K562 (cell line): ENCODE data around the gene DBF4B. TPM values are rescaled to one million over a fixed set of nuclear protein-coding genes. Genes with fewer than 3 reads are reported as not detected.

ENCODE experiments used
- BRD4 ChIP-seq: fragments of 200-600 bp; sonication (generic); IDR thresholded peaks from 2 replicates; pipeline ENCODE4 v1.6.1; 2017; ENCODE audit warnings: inconsistent platforms
- LEF1 ChIP-seq: fragments of 450-650 bp; IDR thresholded peaks from 2 replicates; pipeline ENCODE4 v1.6.1; 2016; ENCODE audit warnings: mild to moderate bottlenecking
- MCM2 ChIP-seq: fragments of 450-650 bp; IDR thresholded peaks from 2 replicates; pipeline ENCODE4 v1.6.1; 2017; ENCODE audit warnings: low read depth, mild to moderate bottlenecking
- MEF2A ChIP-seq: IDR thresholded peaks from 2 replicates; pipeline ENCODE4 v1.6.1; 2011; ENCODE audit warnings: low read depth, mild to moderate bottlenecking, low read length, moderate library complexity; ENCODE audit not compliant: control insufficient read depth
- MYNN ChIP-seq, 2 experiments: sonication (generic); formaldehyde crosslinking in 1 of 2; IDR thresholded peaks; 2 replicates each; pipeline versions ENCODE4 v1.5.0 to v1.6.1; 2016 to 2020; ENCODE audit warnings: antibody characterized with exemption in 1 of 2, missing genetic modification reagents in 1 of 2
- RBM22 ChIP-seq: fragments of 200-400 bp; formaldehyde crosslinking; IDR thresholded peaks from 2 replicates; pipeline ENCODE4 v1.6.1; 2018; ENCODE audit warnings: low read length, low read depth; ENCODE audit not compliant: poor library complexity, severe bottlenecking
- SRSF3 ChIP-seq: fragments of 200-400 bp; formaldehyde crosslinking; IDR thresholded peaks from 2 replicates; pipeline ENCODE4 v1.6.1; 2016; ENCODE audit warnings: mild to moderate bottlenecking, low read length, moderate library complexity; ENCODE audit not compliant: insufficient read depth
- XRCC3 ChIP-seq: fragments of 450-650 bp; IDR thresholded peaks from 2 replicates; pipeline ENCODE4 v1.6.1; 2017; ENCODE audit warnings: mild to moderate bottlenecking, moderate library complexity
- ZNF184 ChIP-seq: sonication (generic); formaldehyde crosslinking; IDR thresholded peaks from 2 replicates; pipeline ENCODE4 v1.5.0; 2020; ENCODE audit warnings: missing genetic modification reagents
- ZNF212 ChIP-seq: fragments of 450-650 bp; formaldehyde crosslinking; IDR thresholded peaks from 2 replicates; pipeline ENCODE4 v1.4.0; 2020; ENCODE audit warnings: mild to moderate bottlenecking
- ZNF311 ChIP-seq: fragments of 250-450 bp; sonication (Bioruptor Pico); IDR thresholded peaks from 2 replicates; pipeline ENCODE4 v1.4.0; 2020; ENCODE audit warnings: mild to moderate bottlenecking, moderate library complexity
- ZNF324 ChIP-seq: fragments of 250-450 bp; sonication (Bioruptor Pico); IDR thresholded peaks from 2 replicates; pipeline ENCODE4 v1.4.0; 2020; ENCODE audit warnings: mild to moderate bottlenecking
- ZNF347 ChIP-seq: fragments of 450-650 bp; formaldehyde crosslinking; IDR thresholded peaks from 2 replicates; pipeline ENCODE4 v1.4.0; 2020; ENCODE audit warnings: low read depth, mild to moderate bottlenecking, moderate library complexity
- ZNF436 ChIP-seq: fragments of 250-450, 450-650 bp; sonication (Bioruptor Pico); formaldehyde crosslinking; IDR thresholded peaks from 2 replicates; pipeline ENCODE4 v1.7.0; 2020; ENCODE audit warnings: mild to moderate bottlenecking
- polyA plus RNA-seq, 8 experiments: library from polyadenylated mRNA; depleted of rRNA in 4 of 8; stranded (reverse) in 5 of 8; unstranded in 3 of 8; fragments of >200 nt; fragmentation: Nextera tagmentation in 2 of 8; fragmentation: Illumina TruSeq in 1 of 8; extraction: Ambion mirVana in 2 of 8; extraction: Trizol in 1 of 8; gene quantifications; 2 replicates each; pipeline versions ENCODE4 v1.2.1 to v1.2.3, GENCODE V29; 2011 to 2014; ENCODE audit warnings: inconsistent platforms in 1 of 8, missing spikeins in 1 of 8
- total RNA-seq, 7 experiments: library from RNA; depleted of rRNA in 6 of 7; stranded (reverse); fragments of >200 nt in 6 of 7; fragmentation: Illumina TruSeq in 2 of 7; extraction: Trizol in 2 of 7; gene quantifications; 2 replicates each; pipeline versions ENCODE4 v1.2.1 to v1.2.3, GENCODE V29; 2011 to 2021; ENCODE audit warnings: low replicate concordance in 1 of 7
- TF ChIP-seq, protein P1 (sequence below): fragments of 250-450 bp; sonication (Bioruptor Pico); IDR thresholded peaks from 2 replicates; pipeline ENCODE4 v1.4.0; 2020; ENCODE audit warnings: mild to moderate bottlenecking
- TF ChIP-seq, protein P2 (sequence below): fragments of 450-650 bp; IDR thresholded peaks from 2 replicates; pipeline ENCODE4 v1.7.1; 2018; ENCODE audit warnings: mild to moderate bottlenecking, low read depth; ENCODE audit not compliant: partially characterized antibody
- TF ChIP-seq, protein P3 (sequence below), 3 experiments: fragments of 200-800 bp in 1 of 3; fragments of 250-450 bp in 1 of 3; fragments of 450-650 bp in 1 of 3; sonication (Bioruptor Pico) in 1 of 3; sonication (Bioruptor generic) in 1 of 3; formaldehyde crosslinking in 1 of 3; IDR thresholded peaks; 2 replicates each; pipeline versions ENCODE4 v1.6.1 to v1.8.0; 2016 to 2022; ENCODE audit warnings: mild to moderate bottlenecking in 2 of 3, missing genetic modification characterization in 2 of 3, missing compliant biosample characterization in 1 of 3, moderate library complexity in 1 of 3

Gene DBF4B
- total and polyA plus RNA-seq, 9 of the 15 experiments (the other 6 are each of a cell fraction or from before 2014, with no cell fraction given), result 2.5 to 26.9 (median 14.6) TPM

DNA sequence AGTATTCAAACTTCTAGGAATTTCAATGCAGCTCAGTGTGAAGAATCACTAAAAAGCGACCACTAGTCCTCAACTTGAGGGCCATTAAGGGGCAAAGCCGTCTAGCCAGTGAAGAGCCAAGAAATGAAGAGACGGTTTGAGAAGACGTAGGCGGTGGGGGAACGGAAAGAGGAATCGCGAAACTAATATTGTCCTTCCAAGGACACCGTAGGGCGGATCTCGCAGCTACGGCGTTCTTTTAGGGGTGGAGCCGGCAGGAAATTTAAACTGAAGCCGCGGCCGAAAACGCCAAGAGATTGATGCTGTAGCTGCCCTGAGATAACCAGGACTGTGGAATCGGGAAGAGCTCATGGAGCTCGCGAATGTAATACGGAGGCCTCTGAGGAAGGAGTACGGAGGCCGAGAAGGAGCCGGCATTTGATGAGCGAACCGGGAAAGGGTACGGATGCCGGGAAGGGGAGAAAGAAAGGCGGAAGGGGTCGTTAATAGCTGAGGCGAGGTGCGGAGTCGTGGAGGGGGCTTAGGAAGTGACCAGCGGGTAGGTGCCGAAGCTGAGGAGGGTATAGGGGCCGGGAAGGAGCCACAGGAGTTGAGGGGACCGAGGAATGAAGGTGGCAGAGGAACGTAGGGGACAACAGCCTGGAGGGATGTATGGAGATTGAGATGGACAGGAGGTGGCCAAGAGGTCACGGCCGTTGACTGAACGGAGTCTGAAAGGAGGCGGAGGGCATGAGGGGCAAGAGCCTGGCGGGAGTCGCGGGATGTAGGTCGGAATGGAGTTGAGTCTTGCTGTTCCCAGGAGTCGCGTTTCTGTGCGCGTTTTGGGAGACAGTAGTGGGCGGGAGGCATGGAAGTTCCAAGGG lies at the start of gene DBF4B (continued):
- TF ChIP-seq, protein P1, sequence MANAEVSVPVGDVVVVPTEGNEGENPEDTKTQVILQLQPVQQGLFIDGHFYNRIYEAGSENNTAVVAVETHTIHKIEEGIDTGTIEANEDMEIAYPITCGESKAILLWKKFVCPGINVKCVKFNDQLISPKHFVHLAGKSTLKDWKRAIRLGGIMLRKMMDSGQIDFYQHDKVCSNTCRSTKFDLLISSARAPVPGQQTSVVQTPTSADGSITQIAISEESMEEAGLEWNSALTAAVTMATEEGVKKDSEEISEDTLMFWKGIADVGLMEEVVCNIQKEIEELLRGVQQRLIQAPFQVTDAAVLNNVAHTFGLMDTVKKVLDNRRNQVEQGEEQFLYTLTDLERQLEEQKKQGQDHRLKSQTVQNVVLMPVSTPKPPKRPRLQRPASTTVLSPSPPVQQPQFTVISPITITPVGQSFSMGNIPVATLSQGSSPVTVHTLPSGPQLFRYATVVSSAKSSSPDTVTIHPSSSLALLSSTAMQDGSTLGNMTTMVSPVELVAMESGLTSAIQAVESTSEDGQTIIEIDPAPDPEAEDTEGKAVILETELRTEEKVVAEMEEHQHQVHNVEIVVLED (CRISPR knock-in tag), result no peak
- no peak for TF ChIP-seq ZNF436 (CRISPR knock-in tag)
- no peak for TF ChIP-seq MCM2
- no peak for TF ChIP-seq ZNF184 (CRISPR knock-in tag)
- no peak for TF ChIP-seq MEF2A
- no peak for TF ChIP-seq SRSF3
- no peak for TF ChIP-seq ZNF212 (CRISPR knock-in tag)
- TF ChIP-seq, protein P2, sequence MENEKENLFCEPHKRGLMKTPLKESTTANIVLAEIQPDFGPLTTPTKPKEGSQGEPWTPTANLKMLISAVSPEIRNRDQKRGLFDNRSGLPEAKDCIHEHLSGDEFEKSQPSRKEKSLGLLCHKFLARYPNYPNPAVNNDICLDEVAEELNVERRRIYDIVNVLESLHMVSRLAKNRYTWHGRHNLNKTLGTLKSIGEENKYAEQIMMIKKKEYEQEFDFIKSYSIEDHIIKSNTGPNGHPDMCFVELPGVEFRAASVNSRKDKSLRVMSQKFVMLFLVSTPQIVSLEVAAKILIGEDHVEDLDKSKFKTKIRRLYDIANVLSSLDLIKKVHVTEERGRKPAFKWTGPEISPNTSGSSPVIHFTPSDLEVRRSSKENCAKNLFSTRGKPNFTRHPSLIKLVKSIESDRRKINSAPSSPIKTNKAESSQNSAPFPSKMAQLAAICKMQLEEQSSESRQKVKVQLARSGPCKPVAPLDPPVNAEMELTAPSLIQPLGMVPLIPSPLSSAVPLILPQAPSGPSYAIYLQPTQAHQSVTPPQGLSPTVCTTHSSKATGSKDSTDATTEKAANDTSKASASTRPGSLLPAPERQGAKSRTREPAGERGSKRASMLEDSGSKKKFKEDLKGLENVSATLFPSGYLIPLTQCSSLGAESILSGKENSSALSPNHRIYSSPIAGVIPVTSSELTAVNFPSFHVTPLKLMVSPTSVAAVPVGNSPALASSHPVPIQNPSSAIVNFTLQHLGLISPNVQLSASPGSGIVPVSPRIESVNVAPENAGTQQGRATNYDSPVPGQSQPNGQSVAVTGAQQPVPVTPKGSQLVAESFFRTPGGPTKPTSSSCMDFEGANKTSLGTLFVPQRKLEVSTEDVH, result no peak
- TF ChIP-seq, protein P3, sequence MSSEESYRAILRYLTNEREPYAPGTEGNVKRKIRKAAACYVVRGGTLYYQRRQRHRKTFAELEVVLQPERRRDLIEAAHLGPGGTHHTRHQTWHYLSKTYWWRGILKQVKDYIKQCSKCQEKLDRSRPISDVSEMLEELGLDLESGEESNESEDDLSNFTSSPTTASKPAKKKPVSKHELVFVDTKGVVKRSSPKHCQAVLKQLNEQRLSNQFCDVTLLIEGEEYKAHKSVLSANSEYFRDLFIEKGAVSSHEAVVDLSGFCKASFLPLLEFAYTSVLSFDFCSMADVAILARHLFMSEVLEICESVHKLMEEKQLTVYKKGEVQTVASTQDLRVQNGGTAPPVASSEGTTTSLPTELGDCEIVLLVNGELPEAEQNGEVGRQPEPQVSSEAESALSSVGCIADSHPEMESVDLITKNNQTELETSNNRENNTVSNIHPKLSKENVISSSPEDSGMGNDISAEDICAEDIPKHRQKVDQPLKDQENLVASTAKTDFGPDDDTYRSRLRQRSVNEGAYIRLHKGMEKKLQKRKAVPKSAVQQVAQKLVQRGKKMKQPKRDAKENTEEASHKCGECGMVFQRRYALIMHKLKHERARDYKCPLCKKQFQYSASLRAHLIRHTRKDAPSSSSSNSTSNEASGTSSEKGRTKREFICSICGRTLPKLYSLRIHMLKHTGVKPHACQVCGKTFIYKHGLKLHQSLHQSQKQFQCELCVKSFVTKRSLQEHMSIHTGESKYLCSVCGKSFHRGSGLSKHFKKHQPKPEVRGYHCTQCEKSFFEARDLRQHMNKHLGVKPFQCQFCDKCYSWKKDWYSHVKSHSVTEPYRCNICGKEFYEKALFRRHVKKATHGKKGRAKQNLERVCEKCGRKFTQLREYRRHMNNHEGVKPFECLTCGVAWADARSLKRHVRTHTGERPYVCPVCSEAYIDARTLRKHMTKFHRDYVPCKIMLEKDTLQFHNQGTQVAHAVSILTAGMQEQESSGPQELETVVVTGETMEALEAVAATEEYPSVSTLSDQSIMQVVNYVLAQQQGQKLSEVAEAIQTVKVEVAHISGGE (CRISPR knock-in tag; IDR thresholded peaks at IDR 0.05), result peak in 1 of 3 experiments; percentile 62; a peak in 1 of 6 replicates
- TF ChIP-seq BRD4, result 0 out of 2 replicates have a peak, but pooled peaks have one; percentile 54
- no peak; the same call in 1 of the 2 replicates for TF ChIP-seq LEF1
- no peak for TF ChIP-seq ZNF311 (CRISPR knock-in tag)
- no peak for TF ChIP-seq MYNN (IDR thresholded peaks at IDR 0.05)
- TF ChIP-seq MYNN (CRISPR knock-in tag; IDR thresholded peaks at IDR 0.05), result no peak
- no peak for TF ChIP-seq XRCC3
- TF ChIP-seq ZNF347 (CRISPR knock-in tag), result no peak
- no peak for TF ChIP-seq ZNF324 (CRISPR knock-in tag)
- TF ChIP-seq RBM22, result no peak
